HFFc6 (cell line): ENCODE results near the gene TIFAB. TPM values are rescaled to one million over a fixed set of nuclear protein-coding genes. Genes with fewer than 3 reads are reported as not detected.

Source experiments
- DNase-seq: peaks from one replicate; pipeline ENCODE4 v3.0.0-alpha.2; 2018
- H3K27ac Mint-ChIP-seq: 2 replicates; pipeline ENCODE4 v1.8.0; 2020; ENCODE audit warnings: mild to moderate bottlenecking, mixed read lengths
- H3K27me3 Mint-ChIP-seq: 2 replicates; pipeline ENCODE4 v1.8.0; 2021; ENCODE audit warnings: mild to moderate bottlenecking, moderate library complexity, mixed read lengths; ENCODE audit not compliant: insufficient read depth
- H3K36me3 Mint-ChIP-seq: 2 replicates; pipeline ENCODE4 v1.8.0; 2021; ENCODE audit warnings: low read depth, mixed read lengths
- H3K4me1 Mint-ChIP-seq: 2 replicates; pipeline ENCODE4 v1.8.0; 2020; ENCODE audit warnings: low read depth, mixed read lengths
- H3K4me3 Mint-ChIP-seq: 2 replicates; pipeline ENCODE4 v1.8.0; 2020; ENCODE audit warnings: mild to moderate bottlenecking, moderate library complexity, mixed read lengths
- H3K9me3 Mint-ChIP-seq: 2 replicates; pipeline ENCODE4 v1.8.0; 2020; ENCODE audit warnings: mild to moderate bottlenecking, mixed read lengths
- total RNA-seq, 6 experiments: library from RNA; stranded (reverse); fragmentation: NEBNext Ultra II Directional; extraction: Animal tissue kit (Norgen Biotek cat#: 25700); gene quantifications; 2 replicates in 1 of 6; 3 replicates in 5 of 6; pipeline ENCODE4 v1.2.3, GENCODE V29; 2021
- TF ChIP-seq, protein P1 (sequence below): fragments of 200-600 bp; sonication (generic); IDR thresholded peaks from 2 replicates; pipeline ENCODE4 v1.5.0; 2021; ENCODE audit warnings: antibody characterized with exemption, mild to moderate bottlenecking

TIFAB gene
- total RNA-seq, 6 experiments from 2014 or later: not detected

DNA sequence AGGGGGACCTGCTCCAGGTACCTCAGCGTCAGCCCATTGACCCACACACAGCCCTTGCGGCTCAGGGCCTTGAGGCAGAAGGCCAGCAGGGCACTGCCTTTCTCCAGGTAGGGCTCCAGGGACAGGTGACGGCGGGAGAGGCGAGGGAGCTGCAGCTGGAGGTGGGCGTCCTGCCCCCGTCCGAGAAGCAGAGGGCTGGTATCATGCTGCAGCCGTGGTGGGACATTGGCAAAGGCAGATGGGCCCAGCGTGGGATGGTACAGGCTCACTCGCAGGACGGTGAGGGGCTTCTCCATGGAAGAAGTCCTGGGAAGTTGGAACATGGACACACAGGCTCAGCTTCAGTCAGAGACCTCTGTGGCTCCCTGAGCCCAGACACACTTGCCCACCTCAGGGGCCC is 2.5 kb downstream of the TIFAB start:
- H3K36me3 Mint-ChIP-seq: no peaks in the 10 kb centered on the region
- H3K9me3 Mint-ChIP-seq: no peaks in the 10 kb centered on the region
- no peak overlapping the region for H3K27ac Mint-ChIP-seq
- H3K4me1 Mint-ChIP-seq: peaks cover 11% of the 10 kb centered on the region
- no peak overlapping the region for H3K4me3 Mint-ChIP-seq
- TF ChIP-seq, protein P1, sequence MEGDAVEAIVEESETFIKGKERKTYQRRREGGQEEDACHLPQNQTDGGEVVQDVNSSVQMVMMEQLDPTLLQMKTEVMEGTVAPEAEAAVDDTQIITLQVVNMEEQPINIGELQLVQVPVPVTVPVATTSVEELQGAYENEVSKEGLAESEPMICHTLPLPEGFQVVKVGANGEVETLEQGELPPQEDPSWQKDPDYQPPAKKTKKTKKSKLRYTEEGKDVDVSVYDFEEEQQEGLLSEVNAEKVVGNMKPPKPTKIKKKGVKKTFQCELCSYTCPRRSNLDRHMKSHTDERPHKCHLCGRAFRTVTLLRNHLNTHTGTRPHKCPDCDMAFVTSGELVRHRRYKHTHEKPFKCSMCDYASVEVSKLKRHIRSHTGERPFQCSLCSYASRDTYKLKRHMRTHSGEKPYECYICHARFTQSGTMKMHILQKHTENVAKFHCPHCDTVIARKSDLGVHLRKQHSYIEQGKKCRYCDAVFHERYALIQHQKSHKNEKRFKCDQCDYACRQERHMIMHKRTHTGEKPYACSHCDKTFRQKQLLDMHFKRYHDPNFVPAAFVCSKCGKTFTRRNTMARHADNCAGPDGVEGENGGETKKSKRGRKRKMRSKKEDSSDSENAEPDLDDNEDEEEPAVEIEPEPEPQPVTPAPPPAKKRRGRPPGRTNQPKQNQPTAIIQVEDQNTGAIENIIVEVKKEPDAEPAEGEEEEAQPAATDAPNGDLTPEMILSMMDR: no peak
- peaks cover 16% of the 10 kb centered on the region for H3K27me3 Mint-ChIP-seq
- no peak for DNase-seq

DNA sequence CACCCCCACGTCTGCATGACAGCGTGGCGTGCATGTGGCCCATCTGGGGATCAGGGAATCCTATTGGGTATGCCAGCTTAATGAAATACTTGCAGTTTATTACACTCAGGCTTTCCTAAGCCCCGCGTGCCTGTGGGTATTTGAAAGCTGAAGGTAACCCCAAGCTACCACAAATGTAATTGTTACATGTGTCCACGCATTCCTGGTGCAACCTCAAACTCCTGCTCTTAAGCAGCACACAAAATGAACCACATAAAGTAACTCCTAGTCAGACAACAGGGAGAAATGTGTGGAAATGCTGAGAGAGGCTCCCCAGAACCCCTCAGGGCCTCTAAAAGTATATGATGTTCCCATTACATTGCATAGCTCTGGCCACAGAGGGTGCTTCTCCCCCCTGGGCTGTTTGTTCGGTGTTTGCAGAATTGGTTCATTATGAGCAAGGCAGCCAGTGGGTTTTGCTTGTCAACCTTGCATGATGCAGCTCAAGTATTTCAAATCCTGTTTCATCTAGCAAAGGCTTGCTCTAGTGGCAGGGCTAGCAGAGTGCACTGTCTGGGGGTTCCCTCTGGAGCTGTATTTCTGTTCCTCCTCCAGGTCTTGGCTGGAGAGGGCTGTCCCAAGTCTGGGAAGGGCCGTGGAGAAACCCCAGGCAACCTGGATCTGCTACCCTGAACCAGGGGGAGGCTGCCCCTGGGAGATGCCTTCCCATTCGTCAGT is 3.2 kb downstream of the TIFAB start:
- H3K9me3 Mint-ChIP-seq: no peaks in the 10 kb centered on the region
- TF ChIP-seq, protein P1: no peak
- H3K4me3 Mint-ChIP-seq: no peak overlapping the region
- H3K27me3 Mint-ChIP-seq: peaks cover 17% of the 10 kb centered on the region
- no peaks in the 10 kb centered on the region for H3K36me3 Mint-ChIP-seq
- peaks cover 11% of the 10 kb centered on the region for H3K4me1 Mint-ChIP-seq
- peak; percentile 38 for DNase-seq
- no peak overlapping the region for H3K27ac Mint-ChIP-seq

DNA sequence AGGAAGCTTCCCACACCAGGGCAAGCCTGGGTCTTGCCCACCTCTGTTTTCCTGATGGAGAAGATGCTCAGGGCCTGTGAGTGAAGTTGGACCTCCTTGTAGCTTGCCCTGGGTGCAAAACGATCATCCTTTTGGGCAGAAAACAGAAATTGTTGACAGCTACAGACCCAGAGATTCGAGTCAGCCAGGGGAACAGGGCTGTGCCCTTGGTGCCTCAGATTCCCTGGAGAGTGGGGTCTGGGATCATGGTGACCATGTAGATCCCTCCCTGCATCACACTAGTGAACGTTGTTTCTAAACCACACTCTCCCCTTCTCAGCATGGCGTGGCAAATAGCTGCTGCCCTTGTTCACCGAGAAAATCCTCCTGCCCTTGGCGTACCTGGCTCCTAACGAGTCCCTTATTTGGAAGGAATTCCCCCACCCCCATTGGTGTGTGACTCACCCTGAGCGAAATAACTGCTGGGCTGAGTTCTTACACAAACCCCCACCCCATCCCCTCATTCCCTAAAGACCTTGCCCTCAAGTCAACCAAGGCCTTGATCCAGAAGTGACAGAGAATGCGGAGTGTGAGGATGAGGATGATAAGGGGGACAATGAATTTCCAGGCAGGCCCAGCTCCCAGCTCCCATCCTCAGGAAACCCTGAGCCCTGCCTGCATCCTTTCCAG is 3.9 kb downstream of the TIFAB start:
- Mint-ChIP-seq H3K36me3 (no peaks in the 10 kb centered on the region), H3K9me3 (no peaks in the 10 kb centered on the region), H3K4me1 (peaks cover 11% of the 10 kb centered on the region), H3K27me3 (peaks cover 17% of the 10 kb centered on the region), H3K27ac (no peak overlapping the region), H3K4me3 (no peak overlapping the region)
- no peak for DNase-seq
- TF ChIP-seq, protein P1: no peak

DNA sequence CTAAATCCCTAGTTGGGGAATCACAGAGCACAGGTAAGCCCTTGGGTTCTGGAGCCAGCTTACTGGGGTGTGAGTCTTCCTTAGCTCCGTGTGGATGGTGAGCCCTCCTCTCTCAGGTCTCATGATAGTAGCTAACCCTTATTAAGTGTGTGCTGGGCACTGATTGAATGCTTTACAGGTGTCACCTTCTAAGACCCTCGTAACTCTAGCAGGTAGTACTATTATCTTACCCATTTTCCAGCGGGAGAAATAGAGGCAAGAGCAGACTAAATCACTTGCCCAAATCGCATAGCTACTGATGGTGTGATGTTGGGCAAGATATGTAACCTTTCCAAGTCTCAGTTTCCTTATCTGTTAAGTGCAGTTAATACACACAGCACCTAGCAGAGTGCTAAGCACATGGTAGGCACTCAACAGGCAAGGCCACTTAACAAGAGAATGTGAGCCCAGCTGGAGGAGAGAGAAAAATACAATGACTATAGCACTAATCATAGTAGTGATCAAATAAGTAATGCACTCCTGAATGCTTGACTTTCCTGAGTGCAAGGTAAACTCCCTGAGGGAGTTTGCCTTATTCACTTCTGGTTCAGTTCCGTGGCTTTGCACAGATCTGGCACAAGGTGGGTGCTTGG is 4.7 kb downstream of the TIFAB start, which contains the start of gene DCANP1:
Gene DCANP1, minus strand, starts transcription at position 51 of the 632 bp plus-strand sequence. CDS start 240 bp downstream, outside the sequence.
- no peak within 1 kb of the TSS for H3K27ac Mint-ChIP-seq
- no peaks in the 10 kb centered on the region for H3K36me3 Mint-ChIP-seq
- no peak for DNase-seq
- H3K4me3 Mint-ChIP-seq: no peak within 1 kb of the TSS
- H3K4me1 Mint-ChIP-seq: peaks cover 11% of the 10 kb centered on the region
- no peaks in the 10 kb centered on the region for H3K9me3 Mint-ChIP-seq
- TF ChIP-seq, protein P1: no peak
- peaks cover 14% of the 10 kb centered on the region for H3K27me3 Mint-ChIP-seq

DNA sequence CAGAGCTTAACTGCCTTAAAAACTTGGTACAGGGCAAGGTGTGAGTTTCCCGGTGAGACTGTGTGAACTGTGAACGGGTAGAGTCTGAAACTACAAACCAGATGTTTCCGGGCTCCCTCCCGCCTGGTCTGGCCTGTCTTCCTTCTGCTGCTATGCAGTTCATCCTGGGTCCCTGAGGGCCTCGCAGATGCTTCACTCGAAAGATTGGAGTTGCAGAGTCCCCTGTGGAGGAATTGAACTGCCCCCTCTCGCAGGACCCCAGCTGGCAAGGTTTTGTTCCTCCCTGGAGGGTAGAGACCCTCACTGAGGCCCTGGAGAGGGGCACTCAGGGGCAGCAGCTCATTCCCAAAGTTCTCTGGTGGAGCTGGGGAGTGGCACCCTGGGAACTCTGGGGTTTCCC is 5.5 kb downstream of the TIFAB start:
- no peaks in the 10 kb centered on the region for H3K36me3 Mint-ChIP-seq
- H3K9me3 Mint-ChIP-seq: no peaks in the 10 kb centered on the region

More for the DNA sequence above, 5.5 kb downstream of the TIFAB start:
- Mint-ChIP-seq H3K27me3 (peaks cover 12% of the 10 kb centered on the region), H3K4me3 (no peak overlapping the region), H3K4me1 (peaks cover 11% of the 10 kb centered on the region), H3K27ac (no peak overlapping the region)
- TF ChIP-seq, protein P1: no peak
- no peak for DNase-seq
